ENCODE data around the gene ARHGEF12.
A peak's percentile ranks its signal among the peaks of the same experiment; 100 is the strongest.

The ARHGEF12 gene

DNA sequence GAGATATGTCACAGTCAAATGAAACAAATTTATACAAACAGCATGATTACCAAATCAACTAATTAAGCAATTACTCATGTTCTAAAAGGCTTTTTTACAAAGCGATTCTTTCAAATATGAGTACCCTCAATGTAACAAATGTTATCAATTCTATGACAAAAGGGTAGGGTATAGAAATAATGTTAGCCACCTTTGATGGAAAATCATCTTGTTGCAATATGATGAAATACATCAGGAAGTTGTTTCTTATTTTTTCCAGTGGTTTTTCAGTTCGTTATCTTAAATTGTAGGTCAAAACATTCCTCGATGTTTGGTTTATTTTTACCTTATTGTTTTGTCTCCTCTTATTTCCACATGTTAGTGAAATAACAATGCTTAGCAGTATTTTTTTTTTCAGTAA, 6.5 kb downstream of the ARHGEF12 start:
- DNase-seq (ENCODE audit: low spot score), result no peak

DNA sequence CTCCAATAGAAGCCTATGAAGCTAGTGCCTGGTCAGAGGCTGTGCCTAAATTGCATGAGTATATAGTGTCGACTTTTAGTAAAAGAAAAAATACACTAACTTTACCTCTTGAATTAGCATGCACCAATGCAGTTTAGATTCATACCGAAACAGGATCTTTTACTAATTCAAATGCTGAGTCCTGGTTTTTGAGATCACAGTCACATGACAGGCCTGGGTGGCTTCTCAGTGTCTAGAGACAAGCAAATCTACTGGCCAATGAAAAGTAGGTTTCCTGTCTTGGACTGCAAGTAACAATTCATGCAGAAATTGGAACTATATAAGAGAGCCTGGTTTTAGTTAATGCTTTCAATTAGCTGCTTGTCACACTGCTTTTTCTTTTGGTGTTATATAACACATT, 7.2 kb downstream of the ARHGEF12 start:
- DNase-seq (ENCODE audit: low spot score), result no peak

- DNase-seq (ENCODE audit: low spot score), result peak; percentile 87
These were observed 8.2 kb downstream of the ARHGEF12 start for GRCh38 chr11:120344302-120345004.

DNA sequence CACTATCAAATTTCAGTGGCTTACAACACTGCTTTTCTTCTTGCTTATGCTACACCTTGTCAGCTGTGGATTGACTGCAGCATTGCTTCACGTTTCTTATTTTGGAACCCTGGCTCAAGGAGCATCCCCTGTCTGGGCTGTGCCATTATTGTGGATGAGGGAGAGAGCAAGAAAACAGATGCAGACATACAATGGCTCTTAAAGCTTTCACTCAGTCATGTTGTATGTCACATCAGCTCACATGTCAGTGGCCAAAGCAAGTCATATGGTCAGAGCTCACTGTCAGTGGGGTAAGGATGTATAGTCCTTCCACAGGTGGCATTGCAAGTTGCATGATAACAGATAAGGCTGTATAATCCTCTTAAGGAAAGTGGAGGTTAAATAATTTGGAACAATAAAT, 10.0 kb downstream of the ARHGEF12 start:
- no peak for DNase-seq (ENCODE audit: low spot score)

DNA sequence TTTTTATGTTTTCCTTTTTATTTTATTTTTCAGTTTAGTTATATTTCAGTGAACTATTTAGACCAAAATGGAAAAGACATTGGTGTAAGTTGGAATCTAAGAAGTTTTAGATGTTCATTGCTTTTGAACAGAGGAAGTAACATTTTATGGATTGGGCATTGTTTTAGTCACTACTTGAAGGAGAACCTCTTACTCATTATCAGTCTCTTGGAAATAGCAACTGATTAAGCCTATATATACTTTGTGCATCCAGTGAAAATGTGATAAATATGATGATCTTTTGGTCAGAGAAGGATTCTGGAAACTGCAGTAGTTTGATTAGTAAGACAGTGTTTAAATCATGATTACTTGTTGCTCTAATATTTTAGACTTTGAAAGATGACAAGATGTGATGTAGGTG, 14.4 kb downstream of the ARHGEF12 start:
- no peak for DNase-seq (ENCODE audit: low spot score)

- DNase-seq (ENCODE audit: low spot score), result no peak
These were observed 16.2 kb downstream of the ARHGEF12 start for GRCh38 chr11:120352405-120352804.

- DNase-seq (ENCODE audit: low spot score), result no peak
These were observed 17.9 kb downstream of the ARHGEF12 start for GRCh38 chr11:120354068-120354467.

DNA sequence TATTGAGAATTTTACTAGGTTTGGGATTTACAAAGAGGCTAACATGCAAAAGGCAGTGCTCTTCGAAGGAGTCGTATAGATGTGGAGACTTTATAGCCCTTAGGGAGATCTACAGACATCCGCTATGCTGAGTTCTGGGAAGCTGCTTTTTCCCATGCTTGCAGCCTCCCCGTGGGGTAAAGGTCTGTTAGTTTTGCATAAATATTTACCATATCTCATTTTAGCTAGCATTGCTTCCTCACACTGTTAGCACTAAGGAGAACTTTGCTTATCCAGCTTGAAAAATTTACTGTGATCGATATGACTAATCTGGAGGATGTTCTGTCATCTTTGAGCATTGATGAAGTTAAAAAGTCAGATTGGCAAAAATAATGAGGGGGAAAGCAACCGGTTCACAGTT, 18.6 kb downstream of the ARHGEF12 start:
- DNase-seq (ENCODE audit: low spot score), result no peak

DNA sequence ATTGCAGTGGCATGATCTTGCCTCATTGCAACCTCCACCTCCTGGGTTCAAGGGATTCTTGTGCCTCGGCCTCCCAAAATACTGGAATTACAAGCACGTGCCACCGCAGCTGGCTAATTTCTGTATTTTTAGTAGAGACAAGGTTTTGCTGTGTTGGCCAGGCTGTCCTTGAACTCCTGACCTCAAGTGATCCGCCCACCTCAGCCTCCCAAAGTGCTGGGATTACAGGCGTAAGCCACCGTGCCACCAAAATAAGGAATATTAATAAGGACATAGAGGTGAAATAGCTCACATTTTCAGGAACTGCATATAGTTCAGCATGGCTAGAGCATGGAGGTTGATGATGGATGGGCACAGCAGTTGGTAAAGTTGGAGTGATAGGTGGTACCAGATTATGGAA, 21.4 kb downstream of the ARHGEF12 start:
- DNase-seq (ENCODE audit: low spot score), result no peak

DNA sequence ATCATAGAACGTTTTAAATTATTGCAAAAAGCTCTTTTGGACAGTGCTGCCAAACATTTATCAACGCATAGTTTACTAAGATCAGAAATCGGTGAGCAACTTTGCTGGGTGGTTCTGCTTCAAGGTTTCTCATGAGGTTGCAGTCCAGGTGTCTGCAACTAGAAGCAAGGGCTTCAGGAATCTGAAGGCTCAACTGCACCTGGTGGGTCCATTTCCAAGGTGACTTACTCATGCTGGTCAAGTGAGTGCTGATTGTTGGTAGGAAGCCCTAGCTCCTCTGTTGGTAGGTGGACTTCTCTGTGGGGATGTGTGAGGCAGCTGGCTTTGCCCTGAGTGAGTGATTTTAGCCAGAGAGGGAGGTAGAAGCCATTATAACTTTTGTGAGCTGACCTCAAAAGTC, 22.5 kb downstream of the ARHGEF12 start:
- DNase-seq (ENCODE audit: low spot score), result no peak

- DNase-seq (ENCODE audit: low spot score), result no peak
These were observed 27.2 kb downstream of the ARHGEF12 start for GRCh38 chr11:120363436-120363835.

GRCh38 chr11:120365512-120365911, 29.3 kb downstream of the ARHGEF12 start:
- no peak for DNase-seq (ENCODE audit: low spot score)

GRCh38 chr11:120372296-120372695, 36.1 kb downstream of the ARHGEF12 start:
- DNase-seq (ENCODE audit: low spot score), result no peak

GRCh38 chr11:120375076-120375475, 38.9 kb downstream of the ARHGEF12 start:
- no peak for DNase-seq (ENCODE audit: low spot score)

DNA sequence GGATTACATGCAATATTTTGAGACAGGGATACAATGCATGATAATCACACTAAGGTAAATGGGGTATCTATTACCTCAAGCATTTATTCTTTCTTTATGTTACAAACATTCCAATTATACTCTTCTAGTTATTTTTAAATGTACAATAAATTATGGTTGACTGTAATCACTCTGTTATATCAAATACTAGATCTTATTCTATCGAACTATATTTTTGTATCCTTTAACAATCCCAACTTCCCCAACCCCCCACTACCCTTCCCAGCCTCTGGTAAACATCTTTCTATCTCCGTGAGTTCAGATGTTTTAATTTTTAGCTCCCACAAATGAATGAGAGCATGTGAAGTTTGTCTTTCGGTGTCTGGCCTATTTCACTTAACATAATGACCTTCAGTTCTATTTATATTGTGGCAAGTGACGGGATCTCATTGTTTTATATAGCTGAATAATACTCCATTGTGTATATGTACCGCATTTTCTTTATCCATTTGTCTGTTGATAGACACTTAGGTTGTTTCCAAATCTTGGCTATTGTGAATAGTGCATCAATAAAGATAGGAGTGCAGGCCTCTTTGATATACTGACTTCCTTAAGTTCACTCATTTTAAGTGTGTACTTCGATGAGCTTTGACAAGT, 40.5 kb downstream of the ARHGEF12 start:
- no peak for DNase-seq (ENCODE audit: low spot score)

DNA sequence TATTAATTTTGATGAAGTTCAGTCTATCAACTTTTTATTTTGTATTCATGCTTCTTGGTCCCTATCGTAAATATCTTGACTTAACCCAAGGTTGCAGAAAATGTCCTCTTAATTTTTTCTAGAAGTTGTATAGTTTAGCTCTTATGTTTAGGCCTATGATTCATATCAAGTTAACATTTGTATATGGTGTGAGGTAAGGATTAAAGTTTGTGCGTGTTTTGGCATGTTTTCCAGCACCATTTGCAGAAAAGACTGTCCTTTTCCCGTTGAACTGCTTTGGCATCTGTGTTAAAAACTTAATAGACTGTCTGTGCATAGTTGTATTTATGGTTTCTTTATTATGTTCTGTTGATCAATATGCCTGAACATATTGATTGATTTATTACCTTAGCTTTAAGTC, 42.3 kb downstream of the ARHGEF12 start:
- DNase-seq (ENCODE audit: low spot score), result no peak

DNA sequence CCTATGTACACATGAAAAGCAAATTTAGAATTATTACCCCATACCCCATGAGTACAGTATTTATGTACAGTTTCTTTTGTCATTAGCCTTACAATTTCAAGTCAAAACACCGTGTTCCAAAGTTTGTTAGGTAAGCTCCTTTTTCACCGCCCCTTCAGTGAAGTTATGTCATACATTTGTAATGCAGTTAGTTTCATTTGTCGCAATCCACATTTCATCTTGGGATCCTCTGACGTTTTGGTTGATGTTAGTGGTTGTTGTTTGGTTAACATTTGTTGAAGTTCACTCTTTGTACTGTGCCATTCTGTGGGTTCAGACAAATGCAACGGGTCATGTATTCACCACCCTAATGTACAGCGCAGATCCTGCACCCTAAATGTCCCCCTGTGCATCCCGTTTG, 45.2 kb downstream of the ARHGEF12 start:
- no peak for DNase-seq (ENCODE audit: low spot score)

DNA sequence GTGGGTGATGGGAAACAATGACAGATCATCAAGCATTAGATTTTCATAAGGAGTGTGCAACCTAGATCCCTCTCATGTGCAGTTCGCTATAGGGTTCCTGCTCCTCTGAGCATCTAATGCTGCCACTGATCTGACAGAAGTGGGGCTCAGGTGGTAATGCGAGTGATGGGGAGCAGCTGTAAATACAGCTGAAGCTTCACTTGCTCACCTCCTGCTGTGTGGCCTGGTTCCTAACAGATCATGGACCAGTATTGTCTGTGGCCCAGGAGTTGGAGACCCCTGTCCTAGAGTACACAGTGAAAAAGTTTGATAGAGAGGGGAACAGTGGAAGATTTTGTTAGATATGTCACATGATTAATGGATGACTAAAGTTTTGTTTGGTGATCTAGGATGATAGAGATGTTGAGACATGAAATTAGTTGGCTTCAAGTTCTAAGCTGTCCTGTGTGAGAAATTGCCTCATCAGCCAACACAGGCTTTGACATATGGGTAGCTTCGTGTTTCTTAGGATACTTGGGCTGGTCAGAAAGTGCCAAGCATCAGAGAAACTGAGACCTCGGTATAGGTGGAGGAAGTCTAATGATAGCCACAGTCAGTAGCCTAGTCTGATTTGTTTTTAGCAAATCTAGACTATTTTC, 47.4 kb downstream of the ARHGEF12 start:
- no peak for DNase-seq (ENCODE audit: low spot score)

DNA sequence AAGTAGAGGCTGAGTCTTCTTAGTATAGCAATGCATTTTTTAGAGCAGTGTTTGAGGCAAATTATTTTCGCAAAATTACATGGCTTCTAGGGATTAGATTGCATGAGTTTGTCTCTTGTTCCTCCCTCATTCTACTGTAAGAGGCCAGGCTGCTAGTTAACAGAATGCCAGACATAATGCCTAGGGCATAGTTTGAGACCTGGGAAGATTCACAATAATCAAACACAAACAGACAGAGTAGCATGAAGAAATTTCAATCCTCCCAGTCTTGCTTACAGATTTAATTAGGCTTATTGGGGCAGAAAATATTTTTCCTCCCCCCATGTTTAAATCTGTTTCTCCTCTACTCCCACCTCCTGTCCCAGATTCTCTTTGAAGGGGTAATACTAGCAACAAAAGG, 48.3 kb downstream of the ARHGEF12 start:
- DNase-seq (ENCODE audit: low spot score), result no peak

GRCh38 chr11:120385110-120385509, 48.9 kb downstream of the ARHGEF12 start:
- DNase-seq (ENCODE audit: low spot score), result no peak

DNA sequence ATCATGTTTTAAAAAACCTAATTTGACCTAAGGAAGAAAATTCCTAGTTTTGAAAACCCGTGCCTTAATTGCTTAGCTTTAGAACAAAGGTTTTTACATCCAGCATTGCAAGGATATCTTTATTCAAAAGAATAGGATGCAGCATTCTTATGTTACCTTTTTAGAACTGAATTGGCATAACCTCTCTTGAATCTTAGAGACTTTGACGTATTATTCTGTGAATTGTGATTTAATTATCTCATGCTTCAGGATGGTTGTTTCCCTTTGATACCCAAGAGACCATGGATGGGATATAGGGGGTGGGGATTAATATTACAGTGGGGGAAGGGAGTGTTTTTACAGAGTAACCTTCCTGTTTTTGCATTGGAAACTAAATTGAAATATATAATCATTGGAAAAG, 49.4 kb downstream of the ARHGEF12 start:
- no peak for DNase-seq (ENCODE audit: low spot score)

DNA sequence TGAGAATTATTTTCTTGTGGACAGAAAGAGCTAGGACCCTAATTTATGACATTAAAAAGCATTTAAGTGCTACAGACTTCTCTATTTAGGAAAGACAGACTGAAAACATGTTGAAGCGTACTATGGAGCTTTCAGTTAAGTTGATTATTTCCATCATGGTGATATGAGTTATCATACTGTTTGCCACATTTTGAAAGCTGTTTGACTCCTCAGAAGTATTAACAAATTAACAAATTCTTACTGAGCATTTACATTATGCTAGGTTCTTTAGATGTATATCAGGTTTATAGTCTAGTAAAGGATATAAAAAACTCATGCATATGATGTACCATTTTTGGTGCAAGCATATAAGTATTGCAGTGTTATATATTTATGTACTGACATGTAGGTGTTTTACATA, 50.1 kb downstream of the ARHGEF12 start:
- DNase-seq (ENCODE audit: low spot score), result no peak

DNA sequence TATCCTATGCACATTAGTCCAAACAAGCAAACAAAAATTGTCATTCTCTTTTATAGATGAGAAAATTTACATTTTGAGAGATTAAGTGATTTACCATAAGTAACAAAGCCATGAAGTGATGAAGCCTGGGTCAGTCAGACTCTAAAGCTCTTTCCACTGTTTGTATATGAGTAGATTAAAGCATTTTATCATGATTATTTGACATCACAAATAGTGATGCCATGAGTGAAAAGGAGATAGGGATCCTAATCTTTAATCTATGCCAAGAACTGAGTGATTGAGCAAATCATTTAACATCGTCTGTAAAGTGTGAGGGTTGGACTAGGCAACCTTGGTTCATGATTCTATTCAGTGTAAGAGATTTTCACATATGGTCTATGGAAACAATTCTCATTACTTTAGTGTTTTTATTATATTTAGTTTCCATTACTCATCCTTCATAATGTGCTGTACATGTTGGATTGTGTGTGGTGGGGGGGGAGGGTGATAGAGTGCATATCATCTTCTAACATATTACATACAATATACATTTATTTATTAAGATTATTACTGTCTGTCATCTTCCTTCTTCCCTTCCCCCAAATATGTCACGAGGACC, 50.7 kb downstream of the ARHGEF12 start:
- no peak for DNase-seq (ENCODE audit: low spot score)
